Activated T-cell treated with anti-CD3 and anti-CD28 coated beads for 48 hours (primary cell): Measurements from ENCODE around the gene MYO9A.

Source experiments
- DNase-seq: peaks from one replicate; pipeline ENCODE4 v3.0.0-alpha.2; 2020; ENCODE audit warnings: low read depth

Gene MYO9A

DNA sequence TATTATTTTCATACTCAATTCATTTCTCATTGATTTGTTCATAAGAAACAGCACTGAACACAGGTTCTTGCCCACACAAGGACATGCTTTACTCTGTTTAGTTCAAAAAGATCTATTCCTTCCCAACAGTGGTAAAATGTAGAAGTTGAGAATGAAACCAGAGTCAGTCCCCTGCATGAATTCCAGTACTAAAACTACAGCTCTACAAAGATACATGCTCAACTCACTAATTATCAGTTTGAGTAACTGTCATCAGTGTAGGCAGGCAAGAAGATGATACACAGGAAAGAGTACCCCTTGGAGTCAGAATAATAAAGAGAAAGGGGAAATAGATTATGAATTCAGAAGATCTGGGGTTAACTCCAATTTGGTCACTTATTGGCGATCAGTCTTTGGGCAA is 264.4 kb downstream of the MYO9A start:
- DNase-seq: no peak

DNA sequence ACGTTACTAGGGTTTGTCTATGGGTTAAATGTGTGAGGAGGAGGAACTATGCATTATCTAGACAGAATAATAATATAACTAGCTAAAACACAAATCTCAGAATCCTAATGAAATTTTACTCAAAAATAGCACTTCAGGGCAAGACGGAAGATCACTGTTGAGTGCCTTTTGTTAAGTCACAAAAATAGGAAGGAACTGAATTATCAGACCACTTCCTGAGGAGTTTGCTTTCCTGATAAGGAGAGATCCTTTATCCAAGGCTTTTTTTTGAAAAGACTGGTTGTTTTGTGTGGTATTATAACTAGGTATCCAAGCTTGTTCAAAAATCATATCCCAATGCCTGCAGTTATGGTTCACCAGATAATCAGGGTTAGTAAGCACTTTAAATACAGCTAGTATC is 273.0 kb downstream of the MYO9A start:
- DNase-seq: no peak

DNA sequence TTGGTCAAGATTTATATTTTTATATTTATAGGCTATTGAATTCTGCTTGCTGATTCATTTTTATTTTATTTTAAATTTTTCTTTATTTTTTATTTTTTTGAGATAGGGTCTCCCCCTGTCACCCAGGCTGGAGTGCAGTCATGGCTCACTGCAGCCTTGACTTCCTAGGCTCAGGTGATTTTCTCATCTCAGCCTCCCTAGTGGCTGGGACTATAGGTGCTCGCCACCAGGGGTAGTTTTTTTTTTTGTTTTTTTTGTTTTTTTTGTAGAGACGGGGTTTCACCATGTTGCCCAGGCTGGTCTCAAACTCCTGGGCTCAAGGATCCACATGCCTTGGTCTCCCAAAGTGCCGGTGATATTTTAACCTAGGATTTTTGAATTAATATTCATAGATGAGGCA is 276.4 kb downstream of the MYO9A start:
- DNase-seq: no peak

DNA sequence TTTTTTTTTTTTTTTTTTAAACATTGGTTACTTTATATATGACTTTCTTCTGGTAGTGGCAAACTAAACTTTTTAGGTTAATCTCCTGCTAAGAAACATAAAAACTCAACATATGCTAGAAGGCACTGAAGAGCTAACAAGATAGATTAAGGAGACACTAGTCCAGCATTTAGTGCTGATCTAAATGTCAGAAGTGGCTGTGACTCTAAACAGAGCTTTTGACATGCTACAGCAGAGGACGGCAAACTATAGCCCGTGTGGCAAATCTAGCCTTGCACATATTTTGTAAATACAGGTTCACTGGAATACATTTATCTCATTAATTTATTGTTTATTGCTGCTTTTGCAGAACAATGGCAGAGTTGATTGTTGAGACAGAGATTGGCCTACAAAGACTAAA is 287.0 kb downstream of the MYO9A start:
- no peak for DNase-seq

DNA sequence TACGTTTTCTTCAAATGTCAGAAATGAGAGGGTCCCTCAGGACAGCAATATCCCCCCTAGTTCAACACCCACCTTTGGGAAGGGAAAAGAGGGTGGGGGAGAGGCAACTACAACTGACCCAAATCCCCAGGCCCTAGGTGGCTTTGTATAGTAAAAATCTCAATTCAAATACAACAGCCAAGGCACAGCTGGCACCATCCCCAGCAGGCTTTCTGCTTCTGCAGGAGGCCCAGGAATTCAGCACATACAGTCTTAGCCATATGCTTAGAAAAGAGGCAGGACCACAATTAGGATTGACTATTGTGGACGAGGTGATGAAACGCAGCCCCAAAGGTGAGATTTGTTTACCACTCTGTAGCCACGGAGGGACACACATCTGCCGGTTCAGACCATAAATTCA is 291.8 kb downstream of the MYO9A start:
- no peak for DNase-seq

DNA sequence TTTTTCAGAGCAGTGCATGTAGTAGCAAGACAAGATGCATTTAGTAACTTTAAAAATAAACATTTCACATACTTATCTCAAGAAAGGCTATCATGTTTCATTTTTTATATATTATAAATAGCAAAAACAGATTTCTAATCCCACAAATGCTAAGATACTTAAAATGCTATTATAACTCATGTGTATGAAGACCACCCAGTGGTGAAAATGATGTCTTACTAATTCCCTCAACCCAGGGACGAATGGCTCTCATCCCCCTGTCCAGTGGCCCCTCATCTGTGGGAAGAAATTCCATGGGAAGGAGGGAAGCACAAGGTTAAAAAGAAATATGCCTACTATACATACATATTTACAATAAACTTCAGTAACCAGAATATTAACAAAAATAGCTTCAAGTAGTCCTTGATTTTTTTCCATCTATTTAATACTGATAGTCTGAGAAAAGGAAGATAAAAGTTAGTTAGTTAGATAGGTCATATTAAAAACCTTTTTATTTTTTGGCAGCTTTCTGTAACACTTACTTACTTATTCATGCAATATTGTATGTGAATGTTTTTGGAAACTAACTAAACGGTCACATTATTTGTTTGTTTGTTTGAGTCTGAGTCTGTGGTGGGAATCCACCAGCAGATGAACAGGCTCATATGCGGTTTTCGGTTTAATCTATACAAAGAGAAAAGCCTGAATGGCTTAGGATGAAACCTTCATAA is 292.8 kb downstream of the MYO9A start:
- DNase-seq: no peak

DNA sequence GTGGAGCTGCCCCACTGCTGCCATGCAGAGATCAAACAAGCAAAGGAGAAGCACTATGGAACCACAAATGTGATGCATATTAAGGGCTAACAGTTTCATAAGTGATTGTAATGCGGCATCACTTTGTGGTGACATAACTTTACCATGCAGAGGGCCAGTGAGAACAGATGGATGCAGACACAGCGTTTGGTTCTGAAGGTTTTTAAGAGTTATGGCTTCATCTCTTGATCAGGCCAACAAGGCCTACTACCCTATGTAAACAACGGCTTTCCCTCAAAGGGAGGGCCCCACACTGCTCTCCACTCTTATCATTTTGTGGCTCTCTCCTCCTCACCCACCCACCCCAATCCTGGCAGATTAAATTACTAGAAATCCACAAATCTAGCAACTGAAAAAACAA is 294.1 kb downstream of the MYO9A start:
- no peak for DNase-seq

DNA sequence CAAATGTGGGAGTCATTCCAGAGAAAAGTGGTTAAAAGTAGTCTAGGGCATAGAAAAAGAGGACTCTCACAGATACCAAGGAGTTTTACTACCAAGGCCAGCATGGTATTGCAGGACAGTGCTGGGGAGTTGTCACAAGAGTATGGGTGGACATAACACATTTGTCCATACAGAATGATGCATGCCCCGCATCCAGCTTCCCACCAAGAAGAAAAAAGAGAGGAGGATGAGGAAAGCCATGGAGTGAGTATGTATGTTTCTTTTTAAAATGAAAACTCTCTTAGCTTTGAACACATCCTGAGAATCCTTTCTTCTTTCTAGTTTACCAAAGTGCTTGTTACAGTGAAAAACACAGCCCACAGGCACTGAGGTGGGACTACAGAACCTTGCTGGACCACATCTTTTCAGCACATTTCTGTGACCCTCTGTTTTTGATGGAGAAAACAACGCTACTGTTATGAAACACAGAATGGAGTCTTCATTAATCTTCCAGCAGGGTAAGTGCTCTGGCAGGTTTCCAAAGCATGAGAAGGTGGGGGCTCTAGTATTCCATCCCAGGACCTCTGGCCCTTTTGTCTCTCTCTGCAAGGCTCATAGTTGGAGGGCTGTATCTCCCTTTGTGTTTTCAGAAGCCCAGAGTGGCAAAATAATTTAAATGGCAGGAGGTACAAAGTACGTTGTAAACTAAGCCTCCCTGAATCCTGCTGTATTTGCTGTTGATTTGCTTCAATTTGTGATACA is 294.9 kb downstream of the MYO9A start:
- DNase-seq: no peak

DNA sequence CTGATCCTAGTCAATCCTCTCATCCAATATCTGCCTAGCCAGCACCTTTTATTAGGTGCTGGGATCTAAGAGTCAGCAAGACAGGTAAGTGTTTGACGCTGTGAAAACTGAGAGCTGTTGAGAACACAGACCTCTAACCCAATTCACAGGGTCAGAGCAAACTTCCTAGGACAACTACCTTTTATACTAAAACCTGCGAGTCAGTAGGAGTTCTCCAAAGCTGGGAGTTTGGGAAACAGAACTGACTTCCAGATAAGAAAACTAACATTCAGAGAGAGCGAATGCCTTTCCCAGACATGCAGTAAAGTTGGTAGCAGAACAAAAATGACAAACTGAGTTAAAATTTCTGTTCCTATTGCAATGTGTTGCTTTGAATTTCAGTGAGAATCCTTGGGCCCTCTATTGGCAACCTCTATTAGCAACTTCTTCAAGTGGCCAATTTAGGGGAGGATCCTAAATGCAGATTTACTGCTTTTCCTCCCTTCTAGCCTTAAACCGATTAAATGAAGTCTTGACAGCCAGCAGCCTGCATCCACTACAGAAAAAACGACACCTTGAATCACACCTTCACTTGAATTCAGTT is 296.3 kb downstream of the MYO9A start:
- no peak for DNase-seq

DNA sequence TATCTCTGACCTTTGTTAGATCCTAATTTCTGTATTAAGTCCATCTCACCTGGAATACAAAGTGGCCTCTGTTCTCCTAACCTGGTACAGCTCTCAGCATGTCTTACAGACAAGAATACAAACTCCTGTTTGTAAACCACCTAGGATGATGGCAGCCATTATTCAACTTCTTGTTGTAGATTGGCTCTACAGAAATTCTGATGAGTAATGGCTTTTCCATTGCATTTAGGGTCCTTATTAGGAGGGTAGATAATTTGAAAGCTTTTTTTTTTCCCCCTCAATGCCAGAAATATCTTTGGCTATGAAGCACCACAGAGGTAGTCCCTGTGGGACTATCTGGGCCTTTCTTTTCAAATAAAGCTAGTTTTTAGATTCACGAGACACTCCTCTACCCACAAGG is 297.8 kb downstream of the MYO9A start:
- DNase-seq: no peak

DNA sequence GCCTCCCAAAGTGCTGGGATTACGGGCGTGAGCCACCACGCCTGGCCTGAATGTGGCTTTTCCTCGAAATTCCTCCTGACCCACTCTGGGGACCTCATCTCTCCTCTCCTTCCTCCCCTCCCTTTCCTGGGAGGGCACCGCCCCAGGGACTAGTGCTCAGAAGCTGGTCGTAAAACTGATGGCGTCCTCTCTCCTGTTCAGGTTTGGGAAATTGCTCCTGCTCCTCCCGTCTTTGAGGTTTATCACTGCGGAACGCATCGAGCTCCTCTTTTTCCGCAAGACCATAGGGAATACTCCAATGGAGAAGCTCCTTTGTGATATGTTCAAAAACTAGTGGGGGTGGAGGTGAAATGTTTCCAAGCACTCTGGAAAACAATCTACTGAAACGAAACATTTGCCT is 300.6 kb downstream of the MYO9A start:
- no peak for DNase-seq

DNA sequence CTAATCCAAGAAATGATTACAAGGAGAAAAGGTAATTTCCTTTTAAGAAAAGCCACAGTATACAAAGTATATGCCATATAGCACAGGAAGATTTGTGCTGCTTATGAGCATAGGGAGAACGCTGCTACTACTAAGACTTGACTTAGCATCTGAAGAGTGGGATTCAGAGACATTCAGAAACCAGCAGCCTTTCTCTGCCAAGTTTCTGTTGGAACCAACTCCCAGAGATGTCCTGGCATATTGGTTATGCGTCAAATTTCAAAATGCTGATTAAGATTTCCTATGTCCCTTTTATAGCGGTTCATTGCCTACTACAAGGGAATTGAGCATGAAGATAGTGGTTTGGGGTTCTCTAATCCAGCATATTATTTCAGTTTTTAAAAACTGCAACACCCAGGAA is 302.6 kb downstream of the MYO9A start:
- no peak for DNase-seq

DNA sequence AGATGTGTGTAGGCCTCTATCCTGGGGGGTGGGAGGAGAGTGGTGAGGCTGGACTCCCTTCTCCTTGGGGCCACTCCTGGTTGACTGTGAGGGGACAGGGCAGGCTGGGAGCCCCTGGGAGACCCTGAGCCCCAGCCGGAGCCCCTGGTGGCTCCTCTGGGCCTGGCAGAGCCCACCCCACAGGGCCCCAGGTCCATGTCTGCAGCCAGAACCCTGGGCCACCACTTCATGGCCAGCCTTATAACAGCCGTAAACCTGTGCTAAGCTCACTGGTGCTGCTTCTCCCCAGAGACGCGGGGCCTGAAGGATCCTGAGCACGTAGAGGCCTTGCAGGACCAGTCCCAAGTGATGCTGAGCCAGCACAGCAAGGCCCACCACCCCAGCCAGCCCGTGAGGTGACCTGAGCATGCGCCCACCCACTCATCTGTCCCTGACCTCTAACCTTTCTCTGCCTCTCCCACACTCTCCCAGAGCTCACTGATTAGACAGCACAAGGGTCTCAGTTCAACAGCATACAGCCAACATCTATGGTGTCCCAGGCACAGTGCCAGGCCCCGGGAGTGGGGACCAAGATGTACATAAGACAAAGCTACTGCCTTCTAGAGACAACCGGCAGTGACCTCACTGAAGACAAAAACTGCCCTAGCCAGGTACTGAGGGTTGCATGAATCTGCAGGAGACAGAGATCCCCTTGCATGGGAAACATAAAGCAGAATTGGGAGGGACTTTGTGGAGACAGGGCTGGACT is 304.1 kb downstream of the MYO9A start:
- no peak for DNase-seq

DNA sequence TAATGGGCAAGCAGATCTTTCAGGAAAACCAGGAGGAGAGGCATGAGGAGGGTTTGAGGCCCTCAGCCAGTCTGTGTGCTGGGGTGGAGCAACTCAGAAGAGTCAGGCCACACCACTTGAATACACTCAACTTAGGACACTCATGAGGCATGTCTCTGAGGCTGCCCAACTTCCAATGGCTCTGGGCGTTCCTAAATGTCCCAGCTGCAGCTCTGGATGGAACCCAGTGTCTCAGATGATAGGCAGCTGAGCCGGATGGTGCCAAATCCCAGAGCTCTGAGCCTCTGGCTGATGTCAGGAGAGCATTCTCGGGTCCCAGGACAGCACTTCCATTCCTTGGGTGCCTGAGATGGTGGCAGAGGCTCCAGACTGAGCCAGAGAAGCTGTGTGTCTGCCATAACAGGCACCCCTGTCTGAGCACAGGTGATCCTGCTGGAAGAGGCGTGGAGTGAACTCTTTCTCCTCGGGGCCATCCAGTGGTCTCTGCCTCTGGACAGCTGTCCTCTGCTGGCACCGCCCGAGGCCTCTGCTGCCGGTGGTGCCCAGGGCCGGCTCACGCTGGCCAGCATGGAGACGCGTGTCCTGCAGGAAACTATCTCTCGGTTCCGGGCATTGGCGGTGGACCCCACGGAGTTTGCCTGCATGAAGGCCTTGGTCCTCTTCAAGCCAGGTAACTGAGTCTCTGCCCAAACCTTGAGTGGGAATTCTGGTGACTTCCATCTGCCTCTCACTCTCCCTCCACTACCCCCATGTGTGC is 304.8 kb downstream of the MYO9A start:
- DNase-seq: no peak

DNA sequence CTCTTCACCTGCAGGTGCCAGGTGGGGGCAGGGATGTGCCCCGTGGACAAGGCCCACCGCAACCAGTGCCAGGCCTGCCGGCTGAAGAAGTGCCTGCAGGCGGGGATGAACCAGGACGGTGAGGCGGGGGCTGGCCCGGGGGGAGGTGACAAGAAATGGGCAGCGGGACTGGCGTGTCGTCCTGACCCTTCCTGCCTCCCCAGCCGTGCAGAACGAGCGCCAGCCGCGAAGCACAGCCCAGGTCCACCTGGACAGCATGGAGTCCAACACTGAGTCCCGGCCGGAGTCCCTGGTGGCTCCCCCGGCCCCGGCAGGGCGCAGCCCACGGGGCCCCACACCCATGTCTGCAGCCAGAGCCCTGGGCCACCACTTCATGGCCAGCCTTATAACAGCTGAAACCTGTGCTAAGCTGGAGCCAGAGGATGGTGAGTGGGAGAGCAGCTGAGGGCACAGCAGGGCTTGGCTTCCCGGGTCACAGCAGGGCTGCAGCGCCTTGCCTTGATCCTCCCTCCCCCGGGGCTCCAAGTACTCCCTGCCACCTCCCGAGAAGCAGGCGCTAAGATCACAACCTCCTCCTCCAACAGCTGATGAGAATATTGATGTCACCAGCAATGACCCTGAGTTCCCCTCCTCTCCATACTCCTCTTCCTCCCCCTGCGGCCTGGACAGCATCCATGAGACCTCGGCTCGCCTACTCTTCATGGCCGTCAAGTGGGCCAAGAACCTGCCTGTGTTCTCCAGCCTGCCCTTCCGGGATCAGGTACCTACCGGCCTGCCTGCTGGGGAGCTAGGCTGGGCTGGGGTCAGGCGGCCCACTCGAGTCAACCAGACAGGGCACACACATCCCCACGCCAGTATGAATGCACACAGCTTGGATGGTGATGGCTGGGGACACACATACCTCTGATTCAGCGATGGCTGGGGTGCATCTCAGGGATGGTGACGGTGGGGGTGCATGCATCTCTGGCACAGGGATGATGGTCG is 305.9 kb downstream of the MYO9A start:
- DNase-seq: no peak

DNA sequence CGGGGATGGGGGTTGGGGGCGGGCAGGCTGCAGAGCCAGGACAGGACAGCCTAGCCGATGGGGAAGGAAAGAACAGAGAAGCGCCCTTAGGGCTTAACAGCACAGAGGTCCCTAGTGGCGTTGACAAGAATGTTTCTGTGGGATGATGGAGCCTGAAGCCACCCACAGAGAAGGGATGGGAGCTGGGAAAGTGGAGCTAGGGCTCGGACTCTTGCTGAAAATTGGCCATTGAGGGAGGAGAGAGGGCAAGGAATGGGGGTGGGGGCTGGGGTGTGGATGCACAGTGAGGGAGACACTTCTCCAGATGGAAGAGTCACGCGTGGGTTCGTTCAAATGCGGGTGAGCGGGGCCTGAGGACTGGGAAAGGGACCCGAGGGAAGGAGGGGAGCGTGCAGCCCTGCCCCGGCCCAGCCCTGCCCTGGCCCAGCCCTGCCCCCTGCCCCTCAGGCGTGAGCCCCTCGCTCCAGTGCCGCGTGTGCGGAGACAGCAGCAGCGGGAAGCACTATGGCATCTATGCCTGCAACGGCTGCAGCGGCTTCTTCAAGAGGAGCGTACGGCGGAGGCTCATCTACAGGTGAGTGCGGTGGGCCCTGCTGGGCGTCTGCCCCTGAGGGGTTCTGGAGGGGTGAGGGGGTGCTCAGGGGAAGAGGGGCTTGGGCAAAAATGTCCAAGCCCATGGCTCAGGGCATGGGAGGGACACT is 306.8 kb downstream of the MYO9A start:
- DNase-seq: no peak

DNA sequence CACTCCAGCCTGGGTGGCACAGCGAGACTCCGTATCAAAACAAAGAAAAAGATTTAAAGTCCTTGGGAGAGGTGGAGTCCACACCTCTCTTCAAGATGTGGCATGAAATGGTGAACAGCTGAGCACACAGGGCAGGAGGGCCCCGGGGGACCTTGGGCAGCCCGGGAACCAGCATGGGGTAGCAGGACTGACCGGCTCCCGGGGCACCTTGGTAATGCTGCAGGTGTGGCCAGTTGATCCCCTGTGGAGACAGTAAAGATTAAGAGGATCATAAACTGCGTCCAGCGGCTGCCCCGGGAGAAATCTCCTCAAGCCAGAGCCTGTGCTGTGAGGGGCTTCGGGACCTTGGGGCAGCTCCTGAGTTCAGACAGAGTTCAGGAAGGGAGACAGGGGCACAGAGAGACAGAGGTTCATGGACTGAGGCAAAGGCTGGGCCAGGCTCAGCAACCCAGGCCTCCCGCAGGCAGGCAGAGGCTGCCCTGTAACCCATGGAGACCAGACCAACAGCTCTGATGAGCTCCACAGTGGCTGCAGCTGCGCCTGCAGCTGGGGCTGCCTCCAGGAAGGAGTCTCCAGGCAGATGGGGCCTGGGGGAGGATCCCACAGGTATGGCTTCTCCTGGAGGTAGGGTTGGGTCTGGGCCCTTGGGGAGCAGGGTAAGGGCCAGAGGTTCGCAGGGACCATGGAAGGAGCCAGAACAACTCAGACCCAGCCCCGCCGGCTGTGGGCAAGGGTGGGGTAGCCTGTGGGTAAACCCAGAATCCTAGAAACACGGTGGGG is 307.5 kb downstream of the MYO9A start, which contains the start of gene NR2E3:
TSS of gene NR2E3 (plus strand) at position 299 of the 780 bp plus-strand sequence. CDS start at position 489, 190 bp downstream.
- DNase-seq: no peak

DNA sequence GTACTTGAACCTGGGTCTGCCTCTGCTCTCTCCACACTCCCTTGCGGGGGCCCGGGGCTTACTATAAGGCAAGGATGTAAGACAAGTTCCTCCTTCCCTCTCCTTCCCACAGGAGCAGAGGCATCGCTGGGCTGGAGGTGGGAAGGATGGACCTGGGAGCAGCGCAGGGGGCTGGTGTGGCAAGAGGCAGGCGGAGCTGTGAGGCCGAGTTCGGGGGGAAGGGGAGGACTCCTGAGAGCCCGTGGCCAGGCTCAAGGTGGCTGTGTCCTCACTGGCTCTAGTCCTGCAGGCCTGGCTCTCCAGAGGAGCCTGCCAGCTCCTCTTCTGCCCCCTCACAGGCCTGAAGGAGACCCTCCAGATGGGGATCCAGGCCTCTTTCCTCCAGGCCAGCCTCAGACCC is 308.6 kb downstream of the MYO9A start:
- no peak for DNase-seq

DNA sequence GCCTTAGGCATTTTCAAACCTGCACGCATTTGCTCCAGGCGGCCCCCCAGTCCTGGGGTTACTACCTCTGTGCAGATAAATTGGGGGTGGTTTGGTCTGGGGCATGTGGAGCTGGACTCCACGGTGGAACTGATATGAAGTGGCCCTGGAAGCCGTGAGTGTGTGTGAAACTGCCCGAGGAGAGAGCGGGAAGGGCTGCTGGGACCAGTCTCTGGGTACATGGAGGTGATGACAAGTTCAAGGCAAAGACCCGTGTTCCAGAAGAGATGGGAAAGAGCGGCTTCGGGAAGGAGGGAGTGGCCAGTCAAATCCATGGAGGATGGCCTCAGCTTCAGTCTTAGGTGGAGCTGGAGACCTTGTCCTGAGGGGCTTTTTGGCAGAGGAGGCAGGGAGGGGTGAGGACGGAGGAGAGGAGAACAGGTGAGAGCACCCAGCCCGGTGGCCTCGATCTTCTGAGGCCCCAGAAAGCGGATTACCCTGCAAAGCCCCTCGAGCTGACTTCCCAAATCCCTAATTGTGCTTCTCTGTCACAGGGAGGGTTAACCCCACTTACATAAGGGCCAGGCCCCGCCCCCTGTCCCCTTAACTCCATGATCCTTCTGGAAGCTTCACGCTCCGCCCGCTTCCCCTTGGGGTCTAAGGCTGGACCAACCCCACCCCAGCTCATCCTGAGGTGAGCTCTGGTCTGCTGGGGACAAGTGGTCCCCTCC is 309.5 kb downstream of the MYO9A start:
- no peak for DNase-seq
